ENCODE results near the gene PELI2.

The PELI2 gene

DNA sequence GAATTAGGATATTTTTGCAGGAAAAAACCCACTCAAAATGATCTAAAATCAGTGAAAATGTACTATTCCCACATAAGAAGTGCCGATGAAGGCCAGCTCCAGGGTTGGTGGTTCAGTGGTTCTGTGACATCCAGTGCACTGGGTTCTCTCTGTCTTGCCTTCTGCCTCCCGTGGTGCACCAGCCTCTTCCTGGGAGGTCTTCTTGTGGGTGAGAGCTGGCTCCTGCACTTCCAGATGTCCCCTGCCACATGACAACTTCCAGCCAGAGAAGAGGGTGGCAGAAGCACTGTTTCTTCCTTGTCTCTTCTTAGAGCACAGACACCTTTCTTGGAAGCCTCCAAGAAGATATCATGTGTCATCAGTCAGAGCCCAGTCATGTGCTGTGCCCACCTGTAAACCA is 170.9 kb downstream of the PELI2 start:
- in situ Hi-C loops (cut with HindIII; ENCODE audit: low sequenced_read_pairs): no loop called here

DNA sequence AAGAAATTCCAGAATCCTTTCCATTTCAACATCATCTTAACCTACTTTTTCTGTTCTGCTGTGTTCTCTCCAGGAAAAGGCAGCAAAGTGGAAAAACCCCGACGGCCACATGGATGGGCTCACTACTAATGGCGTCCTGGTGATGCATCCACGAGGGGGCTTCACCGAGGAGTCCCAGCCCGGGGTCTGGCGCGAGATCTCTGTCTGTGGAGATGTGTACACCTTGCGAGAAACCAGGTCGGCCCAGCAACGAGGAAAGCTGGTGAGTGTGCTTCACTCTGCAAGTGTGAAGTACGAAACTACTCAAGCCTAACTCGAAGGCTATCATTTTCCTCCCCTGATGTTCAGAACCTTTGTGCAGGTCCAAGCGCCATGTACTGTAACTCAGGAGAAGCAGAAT is 172.0 kb downstream of the PELI2 start:
- in situ Hi-C loops (cut with HindIII; ENCODE audit: low sequenced_read_pairs): no loop called here

DNA sequence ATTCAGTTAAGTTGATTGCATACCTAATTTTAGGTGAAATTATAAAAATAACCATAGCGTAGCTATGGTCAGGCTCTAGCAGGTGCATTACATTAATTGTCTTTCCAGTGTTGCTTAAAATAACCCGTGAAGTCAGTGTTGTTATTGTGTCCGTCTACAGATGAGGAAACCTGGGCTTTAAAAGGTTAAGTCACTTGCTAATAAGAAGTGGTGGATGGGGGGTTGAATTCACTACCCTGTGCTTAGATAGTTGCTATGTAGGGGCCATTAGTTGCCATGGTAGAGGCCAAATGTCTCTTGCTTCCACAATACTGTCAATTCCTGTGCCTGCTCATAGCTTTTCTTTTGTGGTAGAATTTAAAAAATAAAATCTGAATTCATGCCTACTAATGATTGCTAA is 174.8 kb downstream of the PELI2 start:
- in situ Hi-C loops (cut with HindIII; ENCODE audit: low sequenced_read_pairs): no loop called here

DNA sequence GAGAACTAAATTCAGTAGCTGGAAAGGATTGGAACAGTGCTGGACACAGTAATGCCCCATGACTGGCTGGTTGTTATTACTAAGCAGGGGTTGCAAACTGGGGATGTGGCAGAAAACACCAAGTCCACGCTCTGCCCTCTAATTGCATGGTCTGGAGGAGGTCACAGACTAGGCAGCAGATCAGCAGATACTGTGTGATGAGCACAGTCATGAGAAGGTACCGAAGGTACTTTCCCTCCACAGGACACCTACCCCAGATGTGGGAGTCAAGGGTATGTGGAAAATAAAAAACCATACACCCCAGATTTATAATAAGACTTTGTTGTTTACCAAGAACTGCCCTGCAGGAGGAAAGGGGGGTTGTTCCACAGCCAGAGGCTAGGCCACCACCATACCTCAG is 175.3 kb downstream of the PELI2 start:
- in situ Hi-C loops (cut with HindIII; ENCODE audit: low sequenced_read_pairs): no loop called here

DNA sequence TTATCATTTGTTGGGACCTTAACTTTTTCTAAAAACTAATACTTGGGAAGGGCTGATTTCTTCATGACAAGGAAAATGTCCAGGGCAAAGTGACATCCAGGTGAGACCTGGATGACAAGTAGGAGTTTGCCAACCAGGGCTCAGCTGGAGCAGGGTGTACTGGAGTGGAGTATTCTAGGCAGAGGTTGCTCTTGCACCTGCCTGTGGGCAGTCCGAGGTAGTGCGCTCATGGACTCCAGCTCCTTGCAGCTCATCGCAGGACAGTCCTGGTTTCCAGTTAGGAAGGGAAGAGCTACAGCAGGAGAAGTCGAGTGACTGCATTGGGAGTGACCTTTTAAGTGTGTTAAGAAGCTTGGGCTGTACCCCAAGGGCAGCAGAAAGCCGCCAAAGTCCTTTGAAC is 175.9 kb downstream of the PELI2 start:
- in situ Hi-C loops (cut with HindIII; ENCODE audit: low sequenced_read_pairs): no loop called here

DNA sequence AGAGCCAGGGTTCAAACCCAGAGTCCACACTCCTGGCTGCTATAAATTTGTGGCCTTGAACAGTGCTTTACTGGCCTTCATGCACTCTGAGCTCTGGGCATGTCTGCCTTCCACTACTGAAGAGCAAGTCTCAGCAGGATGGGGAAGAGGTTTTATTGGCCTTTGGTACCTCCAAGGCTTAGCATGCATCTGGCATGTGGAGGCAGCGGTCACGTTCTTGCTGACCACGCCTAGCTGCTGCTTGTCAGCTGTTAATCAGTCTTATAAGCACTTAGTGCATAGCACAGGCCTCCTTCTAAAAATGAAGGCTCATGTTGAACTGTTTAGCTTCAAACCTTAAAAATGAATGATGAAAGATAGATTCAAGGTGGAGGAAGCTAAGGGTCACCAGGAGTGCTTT is 177.5 kb downstream of the PELI2 start:
- in situ Hi-C loops (cut with HindIII; ENCODE audit: low sequenced_read_pairs): no loop called here

DNA sequence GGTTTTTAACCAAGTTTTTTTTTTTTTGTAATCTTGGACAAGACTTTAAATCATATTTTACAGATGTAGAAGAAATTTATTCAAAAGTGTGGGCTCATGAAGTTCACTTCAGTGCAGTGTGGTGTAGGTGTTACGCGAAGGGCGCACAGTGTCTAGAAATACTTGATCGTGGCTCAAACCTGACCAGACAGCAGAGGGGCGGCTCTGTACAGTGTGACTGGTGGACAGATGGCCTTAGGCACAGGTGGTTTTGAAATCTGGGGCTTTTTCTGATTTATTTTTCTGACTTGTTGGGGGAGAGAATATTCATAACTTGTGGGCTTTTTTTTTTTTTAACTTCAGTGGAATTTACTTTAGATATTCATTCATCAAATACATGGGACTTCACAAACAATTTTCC is 179.2 kb downstream of the PELI2 start:
- in situ Hi-C loops (cut with HindIII; ENCODE audit: low sequenced_read_pairs): no loop called here

DNA sequence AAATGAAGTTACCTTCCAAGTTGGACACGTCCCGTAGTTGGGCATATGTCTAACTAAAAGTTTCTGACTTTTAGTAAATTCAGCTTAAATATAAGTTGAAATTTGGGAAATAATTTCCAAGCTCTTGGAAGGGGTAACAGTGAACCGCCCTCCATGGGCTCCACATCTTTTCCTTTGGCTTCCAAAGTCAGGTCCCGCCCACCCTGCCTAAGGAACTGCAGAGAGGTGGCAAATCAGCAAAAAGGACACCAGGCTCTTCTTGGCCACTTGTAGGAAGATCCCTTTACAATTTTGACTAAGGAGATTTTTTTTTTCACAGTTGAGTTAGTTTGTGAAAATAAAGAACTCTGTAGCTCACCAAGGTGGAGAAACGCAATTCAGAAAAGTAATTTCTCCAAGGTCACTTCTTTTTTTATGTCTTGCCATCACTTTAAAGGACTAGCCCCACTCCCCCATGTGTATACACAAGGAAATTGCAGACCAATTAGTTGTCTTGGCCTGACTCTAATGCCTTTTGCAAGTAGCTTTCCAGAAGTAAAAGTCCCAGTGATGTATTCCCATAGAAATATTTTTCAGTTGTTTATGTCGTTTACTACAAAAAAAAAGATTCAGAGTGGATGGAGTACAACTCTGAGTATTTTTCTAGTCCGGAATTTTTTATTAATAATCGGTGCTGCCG is 181.2 kb downstream of the PELI2 start:
- in situ Hi-C loops (cut with HindIII; ENCODE audit: low sequenced_read_pairs): no loop called here

DNA sequence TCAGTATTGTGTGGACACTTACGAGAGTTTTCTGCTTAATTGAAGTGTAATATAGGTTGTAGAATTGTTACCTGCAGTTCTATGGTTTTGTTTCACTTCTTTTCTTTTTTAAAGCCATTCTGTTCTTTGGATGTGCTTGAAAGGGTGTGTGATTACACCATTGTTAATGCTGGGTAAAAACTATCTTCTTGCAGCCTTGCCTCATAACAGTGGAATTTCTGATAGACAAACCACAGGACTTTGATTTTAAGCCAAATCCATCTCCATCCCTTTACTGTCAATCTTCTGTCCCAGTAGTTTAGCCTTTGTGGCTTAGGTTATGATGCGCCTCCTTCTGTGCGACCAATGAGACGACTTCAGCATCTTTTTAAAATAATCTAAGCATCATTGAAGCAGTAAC is 182.3 kb downstream of the PELI2 start:
- in situ Hi-C loops (cut with HindIII; ENCODE audit: low sequenced_read_pairs): no loop called here

DNA sequence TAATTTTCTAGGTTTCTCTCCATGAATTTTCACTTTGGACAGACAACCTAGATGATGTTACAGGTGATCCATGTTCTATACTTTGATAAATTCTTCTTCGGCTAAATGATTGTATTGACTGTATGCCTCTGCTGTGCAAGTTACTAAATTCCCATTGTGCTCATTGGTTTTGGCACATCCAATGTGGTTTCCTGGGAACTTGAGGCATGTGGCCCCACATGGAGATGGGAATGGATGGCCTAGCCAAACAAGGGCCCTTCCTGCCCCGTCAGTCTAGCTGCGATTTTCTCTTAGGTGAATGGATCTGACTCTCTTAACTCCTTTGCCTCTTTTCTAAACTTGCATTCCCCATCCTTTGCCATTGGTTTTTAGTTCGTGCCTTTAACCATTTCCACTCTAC is 186.2 kb downstream of the PELI2 start:
- in situ Hi-C loops (cut with HindIII; ENCODE audit: low sequenced_read_pairs): no loop called here

DNA sequence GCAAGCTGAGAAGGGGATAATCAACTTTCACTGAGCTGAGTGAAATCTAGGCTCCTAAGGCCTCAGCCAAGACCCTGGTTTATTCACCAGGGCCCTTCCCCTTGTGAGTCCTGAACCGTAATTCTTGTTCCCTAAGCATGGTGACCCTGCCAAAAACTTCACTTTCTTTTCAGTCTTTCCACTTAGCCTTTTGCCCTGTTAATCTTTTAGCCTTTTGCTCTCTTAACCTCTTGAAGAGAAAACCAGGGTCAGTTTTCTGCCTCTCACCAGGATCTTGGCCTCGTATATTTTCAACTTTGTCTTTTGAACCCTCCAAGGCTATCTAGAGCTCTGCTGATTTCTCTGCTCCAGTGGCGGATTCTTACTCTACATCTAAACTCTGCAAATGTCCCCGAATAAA is 191.0 kb downstream of the PELI2 start:
- in situ Hi-C loops (cut with HindIII; ENCODE audit: low sequenced_read_pairs): no loop called here

DNA sequence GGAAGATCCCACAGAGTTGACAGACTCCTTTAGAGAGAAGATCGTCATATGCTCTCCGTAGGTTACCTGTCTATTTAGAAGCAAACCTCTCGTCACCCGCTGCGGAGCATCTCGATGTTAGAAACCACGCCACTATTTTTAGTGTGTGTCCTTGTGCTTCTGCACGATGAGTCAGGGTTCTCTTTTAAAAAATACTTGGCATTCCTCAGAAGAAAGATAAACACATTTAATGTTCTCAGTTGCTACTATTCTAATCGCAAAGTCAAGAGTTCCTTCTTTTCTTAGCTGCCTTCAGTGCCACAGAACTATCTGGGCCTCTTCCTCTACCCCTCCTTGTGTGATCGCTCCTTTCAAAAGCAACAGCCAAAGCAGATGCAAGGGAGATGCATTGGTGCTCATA is 192.4 kb downstream of the PELI2 start:
- in situ Hi-C loops (cut with HindIII; ENCODE audit: low sequenced_read_pairs): no loop called here

DNA sequence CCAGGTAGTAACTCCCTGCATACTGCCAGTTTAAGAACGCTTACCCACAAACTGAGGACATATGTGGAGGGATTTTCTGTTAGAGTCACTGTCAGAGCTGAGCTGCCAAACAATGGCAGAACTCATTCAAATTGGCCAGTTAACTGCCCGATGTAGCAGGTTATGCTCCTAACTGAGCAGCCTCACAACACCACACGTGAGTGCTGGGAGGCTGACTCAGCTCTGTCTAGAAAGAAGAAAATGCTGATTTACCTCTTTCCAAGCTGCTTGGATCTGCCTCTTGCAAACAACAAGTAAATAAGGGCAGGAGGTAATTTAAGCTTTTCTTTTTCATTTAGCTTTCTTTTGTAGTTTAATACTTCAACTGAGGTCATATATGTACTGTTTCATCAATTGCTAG is 195.6 kb downstream of the PELI2 start:
- in situ Hi-C loops (cut with HindIII; ENCODE audit: low sequenced_read_pairs): no loop called here

DNA sequence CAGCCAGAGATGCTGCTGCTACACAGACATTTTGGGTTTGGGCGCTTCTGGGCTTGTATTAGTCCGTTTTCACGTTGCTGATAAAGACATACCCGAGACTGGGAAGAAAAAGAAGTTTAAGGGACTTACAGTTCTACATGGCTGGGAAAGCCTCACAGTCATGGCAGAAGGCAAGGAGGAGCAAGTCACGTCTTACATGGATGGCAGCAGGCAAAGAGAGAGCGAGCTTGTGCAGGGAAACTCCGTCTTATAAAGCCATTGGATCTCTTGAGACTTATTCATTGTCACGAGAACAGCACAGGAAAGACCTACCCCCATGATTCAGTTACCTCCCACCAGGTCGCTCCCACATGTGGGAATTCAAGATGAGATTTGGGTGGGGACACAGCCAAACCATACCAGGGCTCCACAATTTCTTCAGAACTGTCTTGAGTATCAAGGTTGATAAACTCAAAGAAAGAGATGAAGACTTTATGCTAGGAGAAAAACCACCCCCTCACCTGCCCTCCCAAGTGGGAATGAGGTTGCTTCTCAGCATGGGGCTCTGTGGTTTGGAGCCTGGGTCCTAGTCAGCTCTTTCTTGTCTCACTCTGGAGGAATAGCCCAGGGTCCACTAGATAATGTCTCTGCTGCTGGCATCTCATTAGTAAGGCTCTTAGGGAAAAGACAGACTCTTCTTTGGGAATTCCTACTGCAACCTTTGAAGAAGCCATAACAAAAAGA is 200.3 kb downstream of the PELI2 start:
- in situ Hi-C loops (cut with HindIII; ENCODE audit: low sequenced_read_pairs): no loop called here

DNA sequence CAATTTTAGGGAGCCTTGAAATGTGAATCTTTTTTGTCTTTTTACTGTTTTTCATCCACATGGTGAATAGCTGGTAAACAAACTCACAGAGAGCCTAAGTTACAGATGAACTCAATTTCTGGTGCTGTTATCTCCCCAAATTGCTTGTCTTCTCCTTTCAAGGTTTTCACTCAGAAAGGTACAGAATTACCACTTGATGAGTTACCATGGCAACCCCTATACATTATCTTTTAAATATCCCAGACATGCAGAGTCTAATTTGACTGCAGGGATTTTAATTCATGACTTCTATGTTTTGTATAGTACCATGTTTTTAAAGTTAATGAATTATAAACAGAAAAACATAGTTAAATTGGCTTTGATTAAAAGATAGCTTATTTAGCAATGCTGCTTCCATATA is 203.7 kb downstream of the PELI2 start:
- in situ Hi-C loops (cut with HindIII; ENCODE audit: low sequenced_read_pairs): no loop called here

DNA sequence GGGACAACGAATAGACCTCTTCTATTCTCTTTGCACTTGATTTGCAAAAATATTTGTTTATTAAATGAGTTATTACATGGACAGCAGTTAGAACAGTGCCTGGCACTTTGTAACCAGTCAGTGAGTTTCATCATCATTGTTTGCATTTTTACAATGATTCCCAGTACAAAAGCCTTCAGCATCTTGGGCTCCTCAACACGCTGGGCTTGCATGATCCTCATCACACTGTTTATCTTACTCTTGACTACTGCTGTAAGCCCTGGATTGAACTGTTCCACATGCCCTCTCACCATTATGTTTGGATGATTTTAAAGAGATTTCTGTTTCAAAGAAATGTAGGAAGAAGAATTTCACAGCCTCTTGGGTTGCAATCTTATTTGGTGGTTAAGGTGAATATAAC is 204.3 kb downstream of the PELI2 start:
- in situ Hi-C loops (cut with HindIII; ENCODE audit: low sequenced_read_pairs): no loop called here

DNA sequence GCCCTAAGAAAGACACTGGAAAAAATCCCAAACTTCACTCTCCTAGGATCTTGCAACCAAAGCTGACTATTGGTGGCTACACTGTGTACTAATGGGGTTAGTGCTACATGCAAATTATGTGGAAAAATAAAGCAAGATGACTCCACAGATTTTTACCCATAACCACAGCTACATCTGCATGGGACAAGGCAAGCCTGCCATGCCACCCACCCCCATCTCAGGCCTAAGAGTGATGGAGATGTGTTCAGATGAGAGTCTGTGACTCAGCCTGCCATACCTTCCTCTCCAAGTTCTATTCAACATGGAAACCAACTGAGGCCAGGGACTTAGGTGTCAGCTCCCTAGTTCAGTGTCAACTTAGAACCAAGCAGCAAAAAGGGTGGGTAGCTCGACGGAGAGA is 206.2 kb downstream of the PELI2 start:
- in situ Hi-C loops (cut with HindIII; ENCODE audit: low sequenced_read_pairs): no loop called here

DNA sequence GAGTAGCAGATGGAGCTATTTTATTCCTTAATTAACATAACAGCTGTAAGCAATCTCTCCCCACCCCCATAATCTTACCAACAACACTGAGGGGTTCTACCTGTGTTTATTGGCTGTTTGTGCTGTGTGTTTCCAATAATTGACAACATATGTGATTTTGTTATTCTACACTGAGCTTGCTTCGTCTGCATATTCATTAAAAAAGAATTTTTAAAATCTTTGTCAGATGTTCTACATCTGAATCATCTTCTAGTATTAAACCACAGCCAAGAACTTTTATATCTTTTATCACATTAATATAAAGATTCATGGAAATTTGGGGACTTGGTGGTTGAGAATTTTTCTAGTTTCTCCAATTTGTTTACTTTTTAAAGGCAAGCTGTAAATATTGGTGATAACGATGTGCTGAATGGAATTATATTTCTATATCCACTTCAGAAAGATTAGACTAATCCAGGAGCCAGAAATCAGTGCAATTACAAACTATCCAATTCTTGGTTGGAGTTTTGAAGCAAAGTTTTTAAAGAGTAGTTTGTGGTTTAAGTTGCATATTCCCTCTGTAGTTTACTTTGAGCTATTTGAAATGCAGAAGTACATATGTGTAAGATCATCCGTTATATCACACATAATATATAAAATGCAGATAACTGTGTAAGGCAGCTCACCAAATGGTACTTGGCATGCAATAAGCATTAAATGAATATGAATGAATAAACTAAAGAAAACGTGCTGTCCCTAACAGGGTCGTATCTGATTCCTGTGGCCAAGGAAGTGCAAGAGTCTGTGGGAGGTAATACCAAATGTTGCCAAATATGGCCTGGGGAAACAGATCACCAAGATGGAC is 206.9 kb downstream of the PELI2 start:
- in situ Hi-C loops (cut with HindIII; ENCODE audit: low sequenced_read_pairs): no loop called here

DNA sequence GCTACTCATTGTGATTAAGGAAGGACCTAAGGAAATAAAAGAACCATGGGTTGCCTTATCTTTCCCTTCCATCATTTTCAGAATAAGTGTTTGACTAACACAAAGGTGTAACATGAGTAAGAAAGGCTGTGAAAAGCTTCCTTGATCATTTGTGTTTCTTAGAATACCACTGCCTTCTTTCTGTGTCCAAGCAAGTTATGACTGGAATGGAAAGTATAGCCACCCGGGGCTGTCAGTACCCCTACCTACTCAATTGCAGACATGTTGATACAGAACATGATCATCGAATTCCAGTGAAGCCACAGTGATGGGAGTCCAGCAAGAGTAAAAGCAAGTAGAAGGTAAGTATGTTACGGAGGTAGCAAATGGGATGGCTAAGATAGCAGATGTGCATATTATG is 209.8 kb downstream of the PELI2 start:
- in situ Hi-C loops (cut with HindIII; ENCODE audit: low sequenced_read_pairs): no loop called here

DNA sequence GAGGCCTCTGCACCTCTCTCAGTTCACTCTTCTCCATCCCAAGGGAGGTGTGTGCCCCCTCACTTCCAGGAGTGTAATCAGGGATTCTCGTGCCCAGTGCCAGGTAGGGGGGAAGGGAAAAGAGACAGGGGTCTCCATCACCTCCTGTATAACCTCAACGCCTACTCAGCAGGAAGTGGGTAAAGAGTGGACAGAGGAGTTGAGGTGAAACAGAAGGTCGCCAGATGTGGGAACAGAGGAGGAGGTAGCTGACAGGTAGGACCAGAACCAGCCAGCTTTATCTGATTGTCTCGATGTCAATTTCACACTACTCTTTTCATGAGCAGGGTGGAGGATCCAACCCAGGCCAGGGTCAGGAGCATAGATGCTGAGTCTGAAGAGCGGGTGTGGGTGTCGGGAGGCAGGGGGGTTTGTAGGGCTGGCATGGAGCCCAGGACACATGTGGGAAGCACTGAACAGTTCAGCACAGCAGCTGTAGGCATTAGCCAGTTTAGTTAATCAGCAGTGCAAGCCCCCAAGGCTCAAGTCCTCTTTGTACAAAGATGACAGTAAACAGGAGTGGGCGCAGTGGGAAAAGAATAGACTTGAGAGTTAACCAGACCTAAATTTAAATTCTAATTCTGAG is 213.5 kb downstream of the PELI2 start:
- in situ Hi-C loops (cut with HindIII; ENCODE audit: low sequenced_read_pairs): no loop called here
